Suprapubic skin (tissue), 4 donors: ENCODE data around the gene NEGR1.

Source experiments
- POLR2A ChIP-seq, 2 donors: fragments of 450-650 bp; IDR thresholded peaks; one replicate each; pipeline ENCODE4 v1.6.1; 2017; ENCODE audit warnings: antibody characterized with exemption in 2 of 2, mild to moderate bottlenecking in 2 of 2, moderate library complexity in 2 of 2
- POLR2AphosphoS5 ChIP-seq, 3 donors: sonication (generic); formaldehyde crosslinking; IDR thresholded peaks; one replicate each; pipeline ENCODE4 v1.6.1; 2017; ENCODE audit warnings: antibody characterized with exemption in 3 of 3
- TF ChIP-seq, protein P1 (sequence below), 2 donors: fragments of 200-600 bp in 1 of 2; fragments of 450-650 bp in 1 of 2; sonication (generic) in 1 of 2; IDR thresholded peaks; one replicate each; pipeline ENCODE4 v1.5.1; 2016 to 2019; ENCODE audit warnings: antibody characterized with exemption in 2 of 2, mild to moderate bottlenecking in 1 of 2, moderate library complexity in 1 of 2

- TF ChIP-seq, protein P1, sequence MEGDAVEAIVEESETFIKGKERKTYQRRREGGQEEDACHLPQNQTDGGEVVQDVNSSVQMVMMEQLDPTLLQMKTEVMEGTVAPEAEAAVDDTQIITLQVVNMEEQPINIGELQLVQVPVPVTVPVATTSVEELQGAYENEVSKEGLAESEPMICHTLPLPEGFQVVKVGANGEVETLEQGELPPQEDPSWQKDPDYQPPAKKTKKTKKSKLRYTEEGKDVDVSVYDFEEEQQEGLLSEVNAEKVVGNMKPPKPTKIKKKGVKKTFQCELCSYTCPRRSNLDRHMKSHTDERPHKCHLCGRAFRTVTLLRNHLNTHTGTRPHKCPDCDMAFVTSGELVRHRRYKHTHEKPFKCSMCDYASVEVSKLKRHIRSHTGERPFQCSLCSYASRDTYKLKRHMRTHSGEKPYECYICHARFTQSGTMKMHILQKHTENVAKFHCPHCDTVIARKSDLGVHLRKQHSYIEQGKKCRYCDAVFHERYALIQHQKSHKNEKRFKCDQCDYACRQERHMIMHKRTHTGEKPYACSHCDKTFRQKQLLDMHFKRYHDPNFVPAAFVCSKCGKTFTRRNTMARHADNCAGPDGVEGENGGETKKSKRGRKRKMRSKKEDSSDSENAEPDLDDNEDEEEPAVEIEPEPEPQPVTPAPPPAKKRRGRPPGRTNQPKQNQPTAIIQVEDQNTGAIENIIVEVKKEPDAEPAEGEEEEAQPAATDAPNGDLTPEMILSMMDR (IDR thresholded peaks at IDR 0.05) = no peak
- TF ChIP-seq POLR2AphosphoS5 (IDR thresholded peaks at IDR 0.05) (no peak), POLR2A (IDR thresholded peaks at IDR 0.05) (no peak)
Measured at GRCh38 chr1:71916894-71917293, 365.4 kb downstream of the NEGR1 start.
